HepG2 (cell line): Measurements from ENCODE around the gene PDLIM7.

Experiments
- ATF3 ChIP-seq: sonication (generic); formaldehyde crosslinking; IDR thresholded peaks from 2 replicates; pipeline ENCODE4 v1.4.0; 2020; ENCODE audit warnings: missing genetic modification reagents
- HNRNPUL1 ChIP-seq: fragments of 200-400 bp; formaldehyde crosslinking; IDR thresholded peaks from 2 replicates; pipeline ENCODE4 v1.6.1; 2017; ENCODE audit warnings: low read depth, mild to moderate bottlenecking, low read length, moderate library complexity
- MTA1 ChIP-seq: sonication (generic); formaldehyde crosslinking; IDR thresholded peaks from 2 replicates; pipeline ENCODE4 v1.4.0; 2020; ENCODE audit warnings: missing genetic modification reagents, mild to moderate bottlenecking, borderline replicate concordance
- UBTF ChIP-seq: sonication (generic); formaldehyde crosslinking; IDR thresholded peaks from 2 replicates; pipeline ENCODE4 v1.4.0; 2020; ENCODE audit warnings: mild to moderate bottlenecking, missing genetic modification reagents
- YY1 ChIP-seq: IDR thresholded peaks from 2 replicates; pipeline ENCODE4 v1.6.1; 2011; ENCODE audit warnings: low read length, low read depth, moderate library complexity, mild to moderate bottlenecking; ENCODE audit not compliant: insufficient read depth, insufficient replicate concordance
- ZC3H4 ChIP-seq: sonication (generic); formaldehyde crosslinking; IDR thresholded peaks from 2 replicates; pipeline ENCODE4 v1.4.0; 2020; ENCODE audit warnings: missing genetic modification reagents, borderline replicate concordance

GRCh38 chr5:177523711-177524538, 26.5 kb upstream of the PDLIM7 start:
- TF ChIP-seq ATF3 (CRISPR knock-in tag) (no peak), UBTF (no peak), MTA1 (no peak), HNRNPUL1 (no peak), ZC3H4 (CRISPR knock-in tag) (no peak), YY1 (no peak)
